HTR-8/SVneo (cell line): ENCODE measurements around the gene IREB2.
"Not testable (repeated sequence)": the region's sequence is repeated elsewhere in the genome, so short reads cannot be mapped to it uniquely, and the experiment has no call there.

ENCODE experiments used
- DNase-seq: peaks from one replicate; pipeline ENCODE4 v3.0.0; 2011; ENCODE audit warnings: low spot score, mixed read lengths; ENCODE audit not compliant: insufficient read length
- FAIRE-seq: peaks from 2 replicates; lab custom pipeline; 2011; peaks lifted over from hg19 to GRCh38; lab: Jason Lieb, UNC

Gene IREB2

DNA sequence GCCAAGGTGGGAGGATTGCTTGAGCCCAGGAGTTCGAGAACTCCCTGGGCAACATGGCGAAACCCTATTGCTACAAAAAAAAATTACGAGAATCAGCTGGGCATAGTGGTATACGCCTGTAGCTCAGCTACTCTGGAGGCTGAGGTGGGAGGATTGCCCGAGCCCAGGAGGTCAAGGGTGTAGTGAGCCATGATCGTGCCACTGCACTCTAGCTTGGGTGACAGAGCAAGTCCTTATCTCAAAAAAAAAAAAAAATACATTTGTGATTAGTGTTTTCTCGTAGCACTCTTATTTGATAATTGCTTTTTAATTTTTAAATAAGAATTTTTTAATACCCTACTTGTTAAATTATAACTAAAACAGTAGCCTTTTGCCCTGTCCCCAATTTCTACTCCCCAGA lies 18.4 kb downstream of the IREB2 start:
- FAIRE-seq (no peak), DNase-seq (no peak)

DNA sequence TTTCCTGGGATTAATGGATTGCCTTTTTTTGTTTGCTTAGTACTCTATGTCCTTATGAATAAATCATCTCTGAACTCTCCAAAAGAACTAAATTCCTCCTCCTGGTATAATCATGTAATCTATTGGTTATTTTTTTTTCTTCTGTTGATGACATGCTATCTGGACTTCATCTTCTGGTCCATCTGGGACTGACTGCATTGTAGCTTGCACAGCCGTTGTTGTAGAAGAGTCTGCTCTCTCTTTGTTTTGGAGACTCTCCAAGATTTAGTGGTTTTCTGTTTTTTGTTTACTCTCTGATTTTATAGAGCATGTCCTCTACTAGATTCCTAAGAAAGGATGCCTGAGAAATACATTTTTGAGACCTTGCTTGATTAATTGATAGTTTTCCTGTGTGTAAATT lies 19.1 kb downstream of the IREB2 start:
- FAIRE-seq (no peak), DNase-seq (peak; percentile 48)

- DNase-seq = no peak
- no peak for FAIRE-seq
These were observed 22.7 kb downstream of the IREB2 start for GRCh38 chr15:78460737-78461136.

- FAIRE-seq (no peak), DNase-seq (no peak)
These were observed 23.3 kb downstream of the IREB2 start for GRCh38 chr15:78461171-78461888.

DNA sequence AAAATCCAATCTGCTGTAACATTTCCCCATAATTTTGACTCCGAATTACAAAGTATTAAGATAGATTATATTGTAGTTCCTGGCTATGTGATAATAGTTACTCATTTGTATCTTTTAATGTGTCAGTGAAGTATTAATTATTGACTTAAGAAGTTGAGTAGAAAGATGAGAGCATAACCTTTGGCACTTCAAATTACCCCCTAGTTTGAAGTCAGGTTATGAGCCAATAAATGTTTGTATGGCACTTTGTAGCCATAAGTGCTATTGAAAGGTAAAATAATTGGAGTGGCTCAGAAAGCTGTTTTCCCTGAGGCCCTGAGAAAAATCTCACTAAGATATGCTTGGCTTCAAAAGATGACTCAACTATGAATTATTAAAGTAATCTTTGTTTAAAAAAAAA lies 31.0 kb downstream of the IREB2 start:
- FAIRE-seq = no peak
- no peak for DNase-seq

DNA sequence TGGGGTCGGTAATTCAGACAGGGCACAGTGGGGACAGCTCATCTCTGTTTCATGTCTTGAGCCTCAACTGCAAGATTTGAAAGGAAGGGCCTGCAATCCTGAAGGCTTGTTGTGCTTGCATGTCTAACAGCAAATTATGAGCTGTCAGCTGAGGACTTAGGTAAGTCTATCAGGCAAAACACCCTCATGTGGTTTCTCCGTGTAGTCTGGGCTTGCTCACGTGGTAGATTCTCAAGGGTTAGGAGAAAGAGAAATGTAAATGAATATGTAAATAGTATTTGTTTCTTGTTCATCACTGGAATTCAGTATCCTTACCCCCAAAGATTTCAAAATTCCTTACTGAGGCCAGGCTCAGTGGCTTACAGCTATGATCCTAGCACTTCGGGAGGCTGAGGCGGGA lies 39.3 kb downstream of the IREB2 start:
- no peak for FAIRE-seq
- DNase-seq = no peak

DNA sequence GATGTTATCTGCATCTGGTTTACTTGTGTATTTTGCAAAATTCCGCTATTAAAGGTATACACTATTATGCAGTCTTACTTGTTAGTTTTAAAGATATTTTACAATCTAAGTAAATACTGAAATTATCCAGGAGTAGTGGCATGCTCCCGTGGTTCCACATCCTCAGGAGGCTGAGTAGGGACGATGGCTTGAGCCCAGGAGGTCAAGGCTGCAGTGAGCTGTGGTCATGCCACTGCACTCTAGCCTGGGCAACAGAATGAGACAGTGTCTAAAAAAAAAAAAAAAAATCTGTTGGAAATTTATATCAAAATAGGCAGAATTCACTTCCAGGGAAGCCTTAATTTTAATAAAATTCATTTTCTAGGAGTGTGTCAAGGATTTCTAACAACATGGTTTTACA lies 41.6 kb downstream of the IREB2 start:
- DNase-seq (no peak), FAIRE-seq (no peak)

DNA sequence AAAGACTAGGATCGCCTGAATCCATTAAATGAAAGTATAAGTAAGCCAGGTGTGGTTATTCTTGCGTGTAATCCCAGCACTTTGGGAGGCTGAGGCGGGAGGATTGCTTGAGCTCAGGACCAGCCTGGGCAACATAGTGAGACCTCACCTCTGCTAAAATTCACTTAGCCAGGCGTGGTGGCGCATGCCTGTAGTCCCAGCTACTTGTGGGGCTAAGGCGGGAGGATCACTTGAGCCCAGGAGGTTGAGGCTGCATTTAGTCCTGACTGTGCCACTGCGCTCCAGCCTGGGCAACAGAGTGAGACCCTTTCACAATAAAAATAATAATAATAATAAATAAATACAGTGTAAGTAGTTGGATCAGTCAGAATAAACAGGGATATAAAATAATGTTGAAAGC lies 43.9 kb downstream of the IREB2 start:
- DNase-seq = no peak
- no peak for FAIRE-seq

DNA sequence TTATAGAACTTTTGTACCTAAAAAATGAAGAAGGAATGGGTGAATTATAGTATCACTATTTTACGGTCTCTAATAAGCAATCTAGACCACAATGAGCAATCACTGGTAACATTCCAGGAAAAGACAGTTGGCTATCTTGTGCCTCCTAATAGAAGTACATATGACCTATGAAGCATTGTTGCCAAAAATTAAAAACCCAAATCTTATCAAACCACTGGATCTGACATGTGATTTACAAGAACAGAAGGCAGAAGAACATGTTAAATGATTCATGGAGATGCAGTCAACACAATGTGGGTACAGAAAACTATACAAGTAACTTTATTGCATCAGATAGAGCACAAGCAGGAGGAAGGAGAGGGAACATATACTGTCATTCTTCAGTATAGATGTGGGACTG lies 54.9 kb downstream of the IREB2 start:
- FAIRE-seq (no peak), DNase-seq (no peak)

GRCh38 chr15:78501857-78502256 lies 63.8 kb downstream of the IREB2 start:
- DNase-seq (no peak), FAIRE-seq (no peak)

DNA sequence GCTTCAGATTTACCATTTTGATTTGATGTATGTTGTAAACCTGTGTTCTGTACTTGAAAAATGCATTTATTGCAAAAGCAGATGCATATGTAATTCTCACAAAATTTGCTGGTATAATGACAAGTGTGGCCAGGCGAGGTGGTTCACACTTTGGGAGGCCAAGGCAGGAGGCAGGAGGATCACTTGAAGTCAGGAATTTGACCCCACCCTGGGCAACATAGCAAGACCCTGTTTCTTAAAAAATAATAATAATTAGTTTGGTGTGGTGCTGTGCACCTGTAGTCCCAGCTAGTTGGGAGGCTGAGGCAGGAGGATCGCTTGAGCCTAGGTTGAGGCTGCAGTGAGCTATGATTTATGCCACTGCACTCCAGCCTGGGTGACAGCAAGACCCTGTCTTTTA lies 64.6 kb downstream of the IREB2 start:
- no peak for FAIRE-seq
- DNase-seq = no peak

DNA sequence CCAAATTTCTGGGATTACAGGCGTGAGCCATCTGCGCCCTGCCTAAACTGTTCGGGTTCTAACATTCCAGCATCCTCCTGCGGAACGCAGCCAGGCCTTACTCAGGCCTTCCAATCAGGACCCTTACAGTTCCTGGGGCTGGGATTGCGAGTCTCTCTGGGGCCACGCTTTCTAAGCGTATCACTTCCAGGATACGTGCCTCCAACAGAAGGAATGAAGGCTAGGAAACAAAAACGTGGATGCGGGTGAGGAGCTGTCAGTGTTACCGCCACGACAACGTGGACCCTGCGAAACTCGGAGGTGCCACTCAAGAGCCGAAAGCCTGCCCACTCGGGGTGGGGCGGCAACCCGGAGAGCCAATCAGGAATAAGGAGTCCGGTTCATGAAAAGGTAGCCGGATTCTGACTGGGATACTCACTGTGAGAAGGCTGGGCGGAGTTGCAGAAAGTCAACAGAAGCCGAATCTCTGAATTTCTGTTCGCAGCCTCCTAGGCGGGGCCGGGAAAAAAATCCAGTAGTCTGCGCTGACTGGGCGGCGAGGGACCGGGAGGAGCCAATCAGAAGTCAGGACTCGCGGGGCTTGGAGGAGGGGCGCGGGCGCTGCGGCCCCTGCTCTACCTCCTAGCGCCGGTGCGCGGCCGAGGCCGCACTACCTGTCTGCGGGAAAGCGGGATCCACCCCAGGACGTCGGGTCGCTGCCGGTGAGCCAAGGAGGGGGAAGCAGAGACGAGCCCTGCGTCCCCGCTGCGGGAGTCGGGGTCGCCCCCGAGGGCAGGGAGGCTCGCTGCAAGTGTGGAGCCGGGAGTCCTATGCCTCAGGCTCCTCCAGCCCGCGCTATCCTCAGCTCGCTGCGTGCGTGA lies 69.2 kb downstream of the IREB2 start, which contains the start of gene HYKK:
Gene HYKK, plus strand, starts transcription at position 607 of the 860 bp plus-strand sequence. CDS start 5,512 bp downstream, outside the sequence.
- peak; percentile 28 for FAIRE-seq
- DNase-seq = peak; percentile 97

DNA sequence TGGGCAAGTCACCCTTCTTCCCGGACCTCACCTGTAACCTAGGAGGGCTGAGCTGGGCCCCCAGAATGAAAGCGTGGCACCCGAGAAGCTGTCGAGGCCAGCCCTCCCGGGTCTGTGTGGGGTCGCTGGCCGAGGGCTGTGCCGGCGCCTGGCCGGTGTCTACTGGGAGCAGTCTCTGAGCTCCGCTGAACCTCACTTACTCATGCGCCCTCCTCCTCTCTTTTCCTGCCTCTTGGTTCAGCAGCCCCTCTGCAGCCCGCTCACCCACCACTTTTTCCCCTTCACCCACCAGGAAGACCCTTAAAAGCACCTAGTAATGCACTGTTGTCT lies 69.8 kb downstream of the IREB2 start:
- FAIRE-seq = no peak
- DNase-seq = no peak

- FAIRE-seq (no peak), DNase-seq (no peak)
These were observed 70.3 kb downstream of the IREB2 start for GRCh38 chr15:78508272-78508671.

- FAIRE-seq (no peak), DNase-seq (no peak)
These were observed 71.8 kb downstream of the IREB2 start for GRCh38 chr15:78509726-78510312.

DNA sequence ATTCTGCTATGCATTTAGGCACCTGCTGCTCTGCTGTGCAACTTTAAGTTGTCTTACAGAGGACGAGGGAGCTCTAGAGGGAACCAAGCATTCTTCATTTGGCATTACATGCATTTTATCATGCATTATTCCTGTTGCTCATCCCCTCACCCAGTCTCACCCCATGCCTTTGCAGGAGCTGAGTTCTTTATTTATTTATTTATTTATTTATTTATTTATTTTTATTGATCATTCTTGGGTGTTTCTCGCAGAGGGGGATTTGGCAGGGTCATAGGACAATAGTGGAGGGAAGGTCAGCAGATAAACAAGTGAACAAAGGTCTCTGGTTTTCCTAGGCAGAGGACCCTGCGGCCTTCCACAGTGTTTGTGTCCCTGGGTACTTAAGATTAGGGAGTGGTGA lies 82.0 kb downstream of the IREB2 start:
- DNase-seq, FAIRE-seq: not testable (repeated sequence)

DNA sequence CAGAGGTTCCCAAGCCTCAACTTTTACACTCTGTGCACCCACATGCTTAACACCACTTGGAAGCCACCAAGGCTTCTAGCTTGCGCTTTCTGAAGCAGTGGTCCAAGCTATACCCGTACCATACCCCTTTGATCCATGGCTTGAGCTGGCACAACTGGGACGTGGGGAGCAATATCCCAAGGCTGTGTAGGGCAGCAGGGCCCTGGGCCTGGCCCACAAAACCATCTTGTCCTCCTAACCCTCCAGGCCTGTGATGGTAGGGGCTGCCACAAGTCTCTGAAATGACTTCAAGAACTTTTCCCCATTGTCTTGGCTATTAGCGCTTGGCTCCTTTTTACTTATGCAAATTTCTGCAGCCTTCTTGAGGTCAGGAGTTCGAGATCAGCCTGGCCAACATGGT lies 86.2 kb downstream of the IREB2 start:
- FAIRE-seq (no peak), DNase-seq (no peak)

- DNase-seq (no peak), FAIRE-seq (no peak)
These were observed 89.3 kb downstream of the IREB2 start for GRCh38 chr15:78527325-78527724.

GRCh38 chr15:78533331-78533730 lies 95.3 kb downstream of the IREB2 start:
- FAIRE-seq (no peak), DNase-seq (no peak)

DNA sequence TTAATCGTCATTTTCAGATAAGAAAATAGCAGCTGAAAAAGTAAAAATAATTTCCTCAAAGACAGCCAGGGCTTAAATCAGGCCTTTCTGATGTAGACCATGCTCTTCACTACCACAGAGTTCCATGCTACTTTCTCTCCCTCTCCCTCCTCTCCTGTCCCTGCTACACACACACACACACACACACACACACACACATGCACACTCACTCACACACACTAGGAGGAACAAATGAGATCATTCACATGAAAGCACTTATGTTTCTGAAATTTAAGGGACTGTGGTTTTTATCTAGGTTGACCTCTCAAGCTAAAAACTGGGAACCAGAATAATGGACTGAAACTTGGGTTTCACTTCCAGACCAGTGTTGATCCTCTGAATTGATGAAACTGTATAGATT lies 98.1 kb downstream of the IREB2 start:
- FAIRE-seq = no peak
- DNase-seq = no peak

GRCh38 chr15:78537266-78537905 lies 99.4 kb downstream of the IREB2 start:
- DNase-seq = no peak
- no peak for FAIRE-seq
